IgD-negative memory B cell (primary cell): ENCODE measurements around the gene IQSEC1. TPM values are rescaled to one million over a fixed set of nuclear protein-coding genes. Genes with fewer than 3 reads are reported as not detected.

Experiments used
- H3K27ac Mint-ChIP-seq, 3 donors: one replicate each; pipeline ENCODE4 v1.8.0; 2020 to 2022; ENCODE audit warnings: mild to moderate bottlenecking in 3 of 3, mixed read lengths in 3 of 3, moderate library complexity in 1 of 3
- H3K27me3 Mint-ChIP-seq: one replicate; pipeline ENCODE4 v1.8.0; 2021; ENCODE audit warnings: mixed read lengths
- H3K36me3 Mint-ChIP-seq: one replicate; pipeline ENCODE4 v1.8.0; 2020; ENCODE audit warnings: mild to moderate bottlenecking, mixed read lengths
- H3K4me1 Mint-ChIP-seq, 3 donors: one replicate each; pipeline ENCODE4 v1.8.0; 2020 to 2022; ENCODE audit warnings: mixed read lengths in 3 of 3, mild to moderate bottlenecking in 1 of 3
- H3K4me3 Mint-ChIP-seq, 4 donors: one replicate each; pipeline ENCODE4 v1.8.0; 2020 to 2022; ENCODE audit warnings: mild to moderate bottlenecking in 4 of 4, mixed read lengths in 4 of 4, moderate library complexity in 3 of 4
- H3K9me3 Mint-ChIP-seq, 3 donors: one replicate each; pipeline ENCODE4 v1.8.0; 2020 to 2021; ENCODE audit warnings: mixed read lengths in 3 of 3, mild to moderate bottlenecking in 1 of 3
- polyA plus RNA-seq: library from polyadenylated mRNA; unstranded; fragments of 300-500 nt; fragmentation: Illumina TruSeq; gene quantifications from one replicate; pipeline ENCODE4 v1.2.3, GENCODE V29; 2021

IQSEC1 gene
- polyA plus RNA-seq, 1 donor from 2014 or later, result 52.5 TPM

DNA sequence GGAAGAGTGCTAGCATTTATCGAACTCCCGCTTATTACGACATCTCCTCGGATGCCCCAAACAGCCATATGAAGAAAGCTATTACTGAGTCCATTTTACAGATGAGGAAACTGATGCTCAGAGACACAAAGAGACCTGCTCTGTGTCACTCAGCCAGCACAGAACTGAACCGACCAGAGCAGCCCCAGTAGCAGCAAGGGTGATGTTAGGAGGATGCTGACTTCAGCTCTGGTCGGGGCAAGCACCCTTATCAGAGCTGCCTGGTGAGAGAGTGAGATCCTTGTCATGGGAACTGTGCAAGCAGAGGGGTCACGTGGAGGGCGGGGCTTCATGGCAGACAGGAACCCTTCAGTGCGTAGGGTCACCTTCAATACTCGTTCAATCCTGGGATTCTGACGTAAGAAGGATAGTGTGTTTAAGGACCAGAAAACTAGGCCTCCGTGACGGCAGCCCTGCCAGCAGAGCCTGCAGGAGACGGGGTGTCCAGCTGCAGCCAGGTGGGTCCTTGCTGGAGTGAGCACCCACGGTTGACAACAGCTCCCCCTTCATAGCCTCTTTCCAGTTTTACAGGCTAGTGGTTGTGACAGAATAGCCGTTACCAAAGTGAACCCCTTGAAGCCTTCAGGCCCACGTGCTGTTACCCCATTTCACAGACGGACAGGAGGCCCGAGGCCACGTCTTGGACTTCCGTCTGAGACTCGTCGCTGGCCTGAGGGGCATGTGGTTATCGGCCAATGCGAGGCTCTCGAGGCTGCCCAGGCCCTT is 12.0 kb upstream of the IQSEC1 start:
- Mint-ChIP-seq H3K27ac (peak overlapping the region; percentile 77 to 95 (median 78)), H3K4me3 (peak overlapping the region in 3 of 4 donors; percentile 32 to 89 (median 81)), H3K9me3 (no peaks in the 10 kb centered on the region), H3K4me1 (peaks cover 41 to 69% (median 65%) of the 10 kb centered on the region in 3 donors), H3K36me3 (peaks cover 3% of the 10 kb centered on the region), H3K27me3 (no peaks in the 10 kb centered on the region)

DNA sequence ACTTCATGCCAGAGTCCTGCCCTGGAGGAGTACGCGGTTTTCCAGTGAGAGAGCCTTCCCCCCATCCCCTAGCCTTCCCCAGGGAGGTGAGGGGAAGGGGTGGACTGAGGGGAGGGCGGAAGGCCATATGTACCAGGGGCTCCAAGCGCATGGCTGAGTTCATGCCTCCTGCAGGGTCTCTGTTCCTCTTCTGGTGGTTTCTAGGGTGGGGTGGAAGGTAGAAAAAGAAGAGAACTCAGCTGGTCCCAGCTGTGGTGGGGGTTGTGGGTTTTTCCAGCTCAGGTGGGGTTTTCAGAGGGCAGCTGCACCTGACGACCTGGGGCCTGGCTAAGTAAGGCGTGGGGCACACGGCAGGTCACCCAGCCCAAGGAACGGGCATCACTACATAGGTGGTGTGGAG is 10.7 kb upstream of the IQSEC1 start:
- peak overlapping the region; percentile 38 to 89 (median 80) for H3K4me3 Mint-ChIP-seq
- H3K36me3 Mint-ChIP-seq, result peaks cover 3% of the 10 kb centered on the region
- H3K9me3 Mint-ChIP-seq, result no peaks in the 10 kb centered on the region
- peaks cover 37 to 73% (median 62%) of the 10 kb centered on the region in 3 donors for H3K4me1 Mint-ChIP-seq
- H3K27ac Mint-ChIP-seq, result peak overlapping the region; percentile 77 to 95 (median 93)
- no peaks in the 10 kb centered on the region for H3K27me3 Mint-ChIP-seq

DNA sequence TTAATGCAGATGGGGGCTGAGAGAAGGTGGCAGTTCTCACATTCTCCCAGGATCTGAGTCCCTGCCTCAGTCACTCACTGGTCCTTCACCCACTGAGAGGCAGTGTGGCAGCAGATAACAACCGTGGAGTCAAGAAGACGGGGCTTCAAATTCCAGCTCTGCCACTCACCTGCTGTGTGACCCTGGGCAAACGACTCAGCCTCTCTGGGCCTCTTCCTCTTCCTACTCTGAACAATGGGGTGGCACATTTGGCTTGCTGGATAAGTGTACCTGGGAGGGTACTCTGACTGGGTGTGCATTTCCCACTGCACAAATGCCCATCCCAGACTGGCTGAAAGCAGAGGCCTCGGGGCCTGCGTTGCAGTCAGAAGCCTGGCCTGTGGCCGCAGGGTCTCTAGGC is 10.0 kb upstream of the IQSEC1 start:
- H3K36me3 Mint-ChIP-seq, result peaks cover 3% of the 10 kb centered on the region
- no peaks in the 10 kb centered on the region for H3K9me3 Mint-ChIP-seq
- H3K4me1 Mint-ChIP-seq, result peaks cover 37 to 67% (median 57%) of the 10 kb centered on the region in 3 donors
- peak overlapping the region; percentile 77 to 95 (median 93) for H3K27ac Mint-ChIP-seq
- H3K27me3 Mint-ChIP-seq, result no peaks in the 10 kb centered on the region
- H3K4me3 Mint-ChIP-seq, result peak overlapping the region in 3 of 4 donors; percentile 71 to 89 (median 88)

DNA sequence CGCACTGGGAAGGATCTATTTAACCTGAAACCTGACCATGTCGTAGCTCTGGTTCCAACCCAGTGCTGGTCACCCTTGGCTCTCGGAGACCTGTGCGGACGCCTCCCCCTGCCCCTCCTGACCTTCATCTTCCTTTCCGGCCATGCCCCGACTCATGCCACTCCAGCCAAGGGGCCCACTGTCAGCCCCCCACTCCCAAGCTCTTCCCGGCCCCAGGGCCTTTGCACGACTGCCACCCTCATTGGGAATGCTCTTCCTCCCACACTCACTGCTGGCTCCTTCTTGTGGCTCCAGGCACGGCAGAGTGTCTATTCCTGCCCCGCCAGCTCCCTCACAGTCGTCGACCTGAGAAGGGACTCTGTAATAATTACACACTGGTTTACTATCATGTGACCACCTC is 9.4 kb upstream of the IQSEC1 start:
- H3K36me3 Mint-ChIP-seq, result peaks cover 3% of the 10 kb centered on the region
- H3K4me1 Mint-ChIP-seq, result peaks cover 31 to 66% (median 55%) of the 10 kb centered on the region in 3 donors
- H3K4me3 Mint-ChIP-seq, result peak overlapping the region in 2 of 4 donors; percentile 58 to 88
- H3K9me3 Mint-ChIP-seq, result no peaks in the 10 kb centered on the region
- H3K27me3 Mint-ChIP-seq, result no peaks in the 10 kb centered on the region
- peak overlapping the region; percentile 77 to 95 (median 93) for H3K27ac Mint-ChIP-seq

DNA sequence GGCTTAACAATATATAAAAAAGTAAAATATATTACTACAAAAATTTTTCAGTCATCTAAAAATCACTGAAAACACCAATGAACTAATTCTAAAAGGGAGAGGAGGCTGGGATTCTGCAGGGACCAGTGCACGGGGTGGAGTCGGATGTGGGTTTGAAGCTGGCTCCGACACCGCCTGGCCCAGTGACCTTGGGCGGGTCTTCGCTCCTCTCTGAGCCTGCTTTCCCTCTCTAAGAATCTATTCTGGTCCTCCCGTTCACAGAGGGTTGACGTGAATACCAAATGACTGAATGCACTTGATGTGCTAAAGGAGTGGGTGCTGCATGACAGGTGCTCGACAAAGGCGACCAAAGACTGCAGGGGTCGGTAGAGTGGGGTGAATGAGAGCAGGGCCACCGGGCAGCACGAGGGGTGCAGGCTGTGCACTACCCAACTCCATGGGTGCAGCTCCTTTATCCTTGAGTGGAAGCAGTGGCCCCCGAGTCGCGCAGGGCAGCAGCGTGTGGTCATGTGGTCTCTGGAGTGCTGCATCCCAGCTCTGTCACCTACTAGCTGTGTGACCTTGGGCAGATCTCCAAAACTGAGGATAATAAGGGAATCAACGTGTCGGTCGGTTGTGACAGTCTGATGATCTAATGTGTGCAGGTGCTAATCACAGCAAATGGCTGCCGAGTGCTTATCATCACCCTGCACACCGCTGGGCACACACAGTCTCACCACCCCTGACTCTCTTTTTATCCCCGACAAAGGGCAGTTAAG is 8.6 kb upstream of the IQSEC1 start:
- Mint-ChIP-seq H3K4me3 (no peak overlapping the region), H3K27me3 (no peaks in the 10 kb centered on the region), H3K27ac (no peak overlapping the region), H3K9me3 (no peaks in the 10 kb centered on the region), H3K36me3 (peaks cover 3% of the 10 kb centered on the region), H3K4me1 (peaks cover 25 to 60% (median 46%) of the 10 kb centered on the region in 3 donors)

DNA sequence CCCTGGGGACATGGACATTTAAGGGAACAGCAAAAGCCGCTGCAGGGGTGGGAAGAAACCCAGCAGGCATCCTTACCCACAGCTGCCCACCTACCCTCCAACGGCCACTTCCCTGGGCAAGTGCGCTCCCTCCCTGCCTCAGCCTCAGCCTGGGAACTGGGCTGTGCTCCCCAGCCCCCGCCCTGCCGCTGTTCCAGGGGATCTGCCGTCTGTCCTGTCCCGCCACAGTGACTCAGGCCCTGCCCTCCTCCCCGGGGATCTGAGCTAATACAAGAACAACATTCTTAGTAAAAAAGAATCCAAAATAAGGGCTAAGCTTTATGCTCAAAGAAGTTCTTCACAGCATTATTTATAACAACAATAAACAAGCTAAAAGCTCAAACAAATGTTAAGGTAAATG is 7.4 kb upstream of the IQSEC1 start:
- peaks cover 20 to 49% (median 34%) of the 10 kb centered on the region in 3 donors for H3K4me1 Mint-ChIP-seq
- no peaks in the 10 kb centered on the region for H3K27me3 Mint-ChIP-seq
- no peaks in the 10 kb centered on the region for H3K9me3 Mint-ChIP-seq
- H3K27ac Mint-ChIP-seq, result no peak overlapping the region
- H3K4me3 Mint-ChIP-seq, result no peak overlapping the region
- peaks cover 3% of the 10 kb centered on the region for H3K36me3 Mint-ChIP-seq

DNA sequence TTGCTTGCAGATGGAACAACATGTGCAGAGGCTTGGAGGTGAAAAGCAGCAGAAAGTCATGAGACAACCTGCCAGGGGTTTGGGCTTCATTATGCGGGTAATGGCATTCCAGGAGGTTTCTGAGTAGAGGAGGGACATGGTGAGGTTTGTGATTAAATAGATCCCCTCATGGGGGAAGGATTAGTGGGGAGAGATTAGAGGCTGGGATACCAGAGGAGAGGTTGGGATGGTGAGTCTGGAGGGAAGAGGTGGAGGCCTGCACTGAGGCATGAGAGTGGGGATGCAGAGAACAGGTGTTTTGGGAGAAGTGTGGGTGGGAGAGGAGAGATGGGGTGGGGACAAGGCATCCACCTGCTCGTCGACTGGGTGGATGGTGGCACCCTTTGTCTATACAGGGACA is 6.8 kb upstream of the IQSEC1 start:
- Mint-ChIP-seq H3K27me3 (peaks cover under 1% of the 10 kb centered on the region), H3K4me3 (no peak overlapping the region), H3K36me3 (peaks cover 3% of the 10 kb centered on the region), H3K9me3 (no peaks in the 10 kb centered on the region), H3K27ac (no peak overlapping the region), H3K4me1 (peaks cover 18 to 46% (median 31%) of the 10 kb centered on the region in 3 donors)

DNA sequence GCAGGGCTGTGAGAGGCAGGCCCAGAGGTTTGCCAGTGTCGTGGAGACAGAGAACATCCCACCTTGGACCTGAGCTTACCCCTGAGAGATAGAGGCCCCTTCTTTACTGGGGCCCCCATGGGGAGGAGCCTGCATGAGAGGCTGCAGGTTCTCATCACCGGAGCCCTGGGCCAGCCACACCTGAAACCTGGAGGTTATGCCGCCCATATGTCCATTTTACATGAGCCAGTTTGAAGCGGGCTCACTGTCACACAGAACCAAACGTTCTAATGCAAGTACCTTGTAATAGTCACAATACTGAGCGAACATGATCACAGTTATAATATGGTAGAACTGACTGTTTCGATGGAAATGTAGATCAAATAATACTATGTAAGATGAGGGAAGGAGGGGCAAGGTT is 6.3 kb upstream of the IQSEC1 start:
- Mint-ChIP-seq H3K9me3 (no peaks in the 10 kb centered on the region), H3K4me1 (peaks cover 13 to 42% (median 26%) of the 10 kb centered on the region in 3 donors), H3K36me3 (peaks cover 3% of the 10 kb centered on the region), H3K4me3 (no peak overlapping the region), H3K27me3 (peaks cover 3% of the 10 kb centered on the region), H3K27ac (no peak overlapping the region)

DNA sequence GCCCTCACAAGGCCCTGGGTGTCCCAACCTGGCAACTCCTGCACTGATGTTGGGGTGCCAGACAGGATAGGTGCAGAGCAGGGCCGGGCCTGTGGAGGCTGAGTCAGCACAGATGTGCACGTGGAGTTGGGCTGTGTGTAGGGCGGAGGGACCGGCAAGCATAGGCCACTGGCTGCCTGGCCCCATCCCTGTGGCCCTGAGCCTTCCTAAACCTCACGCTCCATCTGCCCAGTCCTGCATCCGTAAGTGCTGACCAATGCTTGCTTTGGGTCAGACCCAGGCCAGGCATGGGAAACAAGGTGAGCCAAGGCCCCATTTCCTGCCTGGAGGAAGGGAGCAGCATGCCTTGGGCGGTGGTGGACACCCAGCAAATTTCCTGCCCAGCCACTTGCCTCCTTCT is 5.8 kb upstream of the IQSEC1 start:
- Mint-ChIP-seq H3K4me1 (peaks cover 9 to 39% (median 24%) of the 10 kb centered on the region in 3 donors), H3K27me3 (peaks cover 3% of the 10 kb centered on the region), H3K9me3 (no peaks in the 10 kb centered on the region), H3K27ac (no peak overlapping the region), H3K4me3 (no peak overlapping the region), H3K36me3 (peaks cover 3% of the 10 kb centered on the region)

DNA sequence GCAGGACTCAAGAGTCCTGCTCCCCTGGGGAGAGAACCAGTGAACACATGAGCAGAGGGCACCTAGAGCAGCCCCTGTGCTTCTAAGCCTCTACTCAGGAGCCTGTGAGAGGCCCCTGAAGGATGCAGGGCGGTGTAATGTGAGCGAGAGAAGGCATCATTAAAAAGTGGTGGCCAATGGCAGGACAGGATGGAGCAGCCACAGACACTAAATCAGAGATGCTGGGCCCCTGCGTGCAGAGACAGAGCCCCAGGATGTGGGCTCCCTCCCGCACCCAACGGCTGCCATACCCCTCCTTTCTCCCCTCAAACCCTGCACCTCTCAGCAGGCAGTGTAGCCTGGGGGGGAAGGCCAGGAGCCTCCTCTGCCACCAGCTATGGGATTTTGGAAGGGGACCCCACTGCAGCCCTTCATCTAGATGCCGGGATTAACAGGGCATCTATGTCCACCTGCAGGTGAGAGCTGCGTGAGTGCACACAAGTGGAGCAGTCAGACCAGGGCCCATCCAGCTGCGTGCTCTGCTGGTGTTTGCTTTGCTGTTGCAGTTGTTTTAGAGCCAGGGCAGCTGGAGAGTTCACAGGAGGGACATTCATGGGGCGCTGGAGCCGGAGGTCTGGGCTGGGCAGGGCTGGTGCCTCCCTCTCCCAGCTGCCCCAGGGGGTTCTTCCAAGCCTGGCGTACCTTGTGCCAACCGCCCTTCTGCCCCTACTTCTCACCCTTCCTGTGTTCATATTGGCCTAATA is 5.1 kb upstream of the IQSEC1 start:
- H3K27me3 Mint-ChIP-seq, result peaks cover 6% of the 10 kb centered on the region
- H3K27ac Mint-ChIP-seq, result no peak overlapping the region
- no peaks in the 10 kb centered on the region for H3K9me3 Mint-ChIP-seq
- no peak overlapping the region for H3K4me3 Mint-ChIP-seq
- peaks cover 2% of the 10 kb centered on the region for H3K36me3 Mint-ChIP-seq
- H3K4me1 Mint-ChIP-seq, result peaks cover 2 to 33% (median 20%) of the 10 kb centered on the region in 3 donors

DNA sequence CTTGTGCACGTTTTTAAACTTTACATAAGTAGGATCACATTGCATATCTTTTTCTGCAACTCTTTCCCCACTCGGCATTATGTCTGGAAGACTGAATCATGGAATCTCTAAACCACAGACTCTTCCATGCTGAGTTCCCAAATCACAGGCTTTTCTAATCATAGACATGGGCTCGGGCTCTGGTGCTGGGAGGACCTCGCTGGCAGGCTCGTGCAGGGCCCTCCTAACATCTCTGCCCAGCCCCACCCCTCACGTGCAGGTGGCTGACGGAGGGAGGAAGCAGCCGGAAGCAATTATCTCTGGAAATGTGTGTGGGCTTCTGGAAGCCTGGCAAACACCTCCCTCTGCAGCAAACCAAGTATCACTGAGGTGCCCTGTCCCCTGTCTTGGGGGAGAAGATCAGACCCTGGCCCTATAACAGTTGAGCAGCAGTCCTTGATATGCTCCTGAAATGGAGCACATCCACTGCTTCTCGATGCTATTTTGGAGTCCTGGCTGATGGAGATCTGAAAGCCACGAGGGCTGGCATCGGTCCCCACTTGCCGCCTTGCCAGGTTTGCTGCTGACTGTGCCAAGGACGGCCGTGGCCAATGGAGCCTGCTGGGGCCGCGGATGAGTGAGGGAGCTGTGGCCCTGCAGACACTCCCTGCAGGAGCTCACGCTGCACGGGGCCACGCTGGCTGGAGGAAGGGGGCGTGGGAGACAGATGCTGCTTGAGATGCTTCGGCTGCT is 4.4 kb upstream of the IQSEC1 start:
- Mint-ChIP-seq H3K9me3 (no peaks in the 10 kb centered on the region), H3K36me3 (peaks cover 2% of the 10 kb centered on the region), H3K4me1 (peaks cover 4 to 29% (median 16%) of the 10 kb centered on the region in 3 donors), H3K4me3 (peak overlapping the region in 1 of 4 donors; percentile 8), H3K27ac (no peak overlapping the region), H3K27me3 (peaks cover 6% of the 10 kb centered on the region)

DNA sequence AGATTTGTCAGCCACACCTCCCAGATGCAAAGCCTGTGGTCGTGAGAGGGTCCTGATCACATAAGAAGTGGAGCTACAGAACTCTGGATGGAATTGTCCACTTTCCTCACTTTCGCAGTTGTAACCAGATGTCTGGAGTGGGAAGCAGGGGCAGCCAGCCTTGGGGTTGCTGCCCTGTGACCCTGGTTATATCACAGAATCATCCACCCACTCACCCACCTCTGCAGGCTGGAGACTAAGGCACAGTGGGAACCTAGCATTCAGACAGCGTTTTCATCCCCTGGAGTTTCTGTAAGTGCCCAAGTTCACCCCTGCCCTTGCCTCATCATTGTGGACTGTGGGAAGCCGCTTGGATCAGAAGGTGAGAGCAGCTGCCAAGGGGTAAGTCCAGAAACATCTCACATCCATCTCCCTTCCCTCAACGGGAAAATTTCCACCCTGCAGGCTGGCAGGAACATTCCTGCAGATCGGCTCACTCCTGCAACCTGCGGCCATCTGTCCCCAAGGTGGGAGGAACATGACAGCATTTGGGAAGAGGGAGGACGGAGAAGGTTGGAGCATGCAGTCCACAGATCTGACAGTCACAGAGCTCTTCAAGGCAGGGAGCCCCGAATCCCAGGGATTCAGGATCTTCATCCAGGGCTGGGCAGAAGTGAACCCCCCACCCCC is 2.9 kb upstream of the IQSEC1 start:
- Mint-ChIP-seq H3K4me1 (peaks cover 10 to 26% (median 19%) of the 10 kb centered on the region in 3 donors), H3K9me3 (no peaks in the 10 kb centered on the region), H3K4me3 (peak overlapping the region in 2 of 4 donors; percentile 8 to 32), H3K27me3 (peaks cover 6% of the 10 kb centered on the region), H3K36me3 (peaks cover 2% of the 10 kb centered on the region), H3K27ac (peak overlapping the region in 1 of 3 donors; percentile 86)

DNA sequence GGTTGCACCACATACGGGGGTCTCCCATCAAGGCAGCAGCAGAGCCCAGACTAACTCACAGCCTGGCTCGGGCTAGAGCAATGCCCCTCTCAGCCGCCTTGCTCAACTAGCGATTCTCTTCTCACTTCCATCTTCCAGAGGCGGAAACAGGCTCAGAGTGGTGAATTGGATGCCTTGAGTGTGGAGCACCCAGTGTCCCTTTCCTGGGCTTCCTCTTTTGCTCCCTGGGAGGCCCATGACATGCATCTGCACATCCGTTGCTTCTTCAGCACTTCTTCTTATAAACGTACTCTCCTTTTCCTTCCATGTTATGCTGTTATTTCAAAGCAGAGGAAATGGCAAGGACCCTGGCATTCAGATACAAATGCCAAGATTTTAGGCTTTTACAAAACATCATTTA is 2.1 kb upstream of the IQSEC1 start:
- Mint-ChIP-seq H3K27ac (peak overlapping the region in 2 of 3 donors; percentile 86), H3K4me3 (peak overlapping the region in 1 of 4 donors; percentile 55), H3K4me1 (peaks cover 15 to 28% (median 26%) of the 10 kb centered on the region in 3 donors), H3K36me3 (peaks cover 2% of the 10 kb centered on the region), H3K27me3 (peaks cover 6% of the 10 kb centered on the region), H3K9me3 (no peaks in the 10 kb centered on the region)

DNA sequence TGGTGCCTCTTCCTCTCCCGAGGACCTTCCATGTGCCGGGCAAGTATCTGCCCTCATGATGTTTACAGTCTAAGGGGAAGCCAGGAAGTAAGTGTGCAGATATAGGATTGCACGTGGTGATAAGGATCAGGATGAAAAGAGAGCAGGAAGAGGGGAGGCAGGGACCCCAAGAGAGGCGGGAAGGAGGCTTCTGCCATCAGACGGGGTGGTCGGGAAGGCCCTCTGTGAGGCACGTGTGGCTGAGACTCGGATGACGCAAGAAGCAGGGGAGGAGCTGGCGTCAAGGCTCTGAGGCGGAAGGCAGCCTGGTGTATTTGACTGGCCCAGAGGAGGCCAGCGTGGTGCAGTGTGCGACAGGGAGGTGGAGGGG is 762 bp upstream of the IQSEC1 start:
- Mint-ChIP-seq H3K4me3 (peak overlapping the region in 3 of 4 donors; percentile 81 to 89 (median 87)), H3K27ac (peak overlapping the region; percentile 67 to 86 (median 86)), H3K4me1 (peaks cover 26 to 39% (median 32%) of the 10 kb centered on the region in 3 donors), H3K9me3 (no peaks in the 10 kb centered on the region), H3K36me3 (no peaks in the 10 kb centered on the region), H3K27me3 (peaks cover 6% of the 10 kb centered on the region)
